Measurements from ENCODE around the gene AMN1. TPM values are rescaled to one million over a fixed set of nuclear protein-coding genes. Genes with fewer than 3 reads are reported as not detected.
"Not testable (repeated sequence)": the region's sequence is repeated elsewhere in the genome, so short reads cannot be mapped to it uniquely, and the experiment has no call there.

The AMN1 gene
- total RNA-seq, 1 experiment from 2014 or later = 15.8 TPM

GRCh38 chr12:31749024-31749704, 20.3 kb upstream of the AMN1 start:
- POLR2A ChIA-PET (ENCODE audit: low non-redundant PET) = interaction anchor here (0.7 kb wide), 1 partner anchor 15 kb away, joined by 5 read pairs; no protein-coding TSS in a partner anchor
- CTCF ChIA-PET = no interaction called here
- peaks cover 53% of the 10 kb centered on the region for H3K4me1 ChIP-seq (ENCODE audit: insufficient read depth, low read length, poor library complexity, severe bottlenecking)
- peak; percentile 88 for DNase-seq (ENCODE audit: low spot score)
- TF ChIP-seq CTCF (conservative IDR thresholded peaks at IDR 0.05; ENCODE audit: low read depth, low read length) = no peak
- TF ChIP-seq EZH2 (IDR thresholded peaks at IDR 0.05; ENCODE audit: borderline replicate concordance, low read depth, low read length, poor library complexity, severe bottlenecking) = no peak
- H3K4me3 ChIP-seq (ENCODE audit: low read depth, low read length, poor library complexity, severe bottlenecking) = no peak overlapping the region
- BruUV-seq (replicated peaks) = no TSS peak
- peak overlapping the region; percentile 82 for H3K27ac ChIP-seq (ENCODE audit: low read depth, low read length, poor library complexity, severe bottlenecking)
- no peaks in the 10 kb centered on the region for H3K36me3 ChIP-seq (ENCODE audit: insufficient read depth, low read length, poor library complexity, severe bottlenecking)
- intact Hi-C loops (cut with micrococcal nuclease; ENCODE audit: unreplicated experiment) = loop anchor here (5.0 kb wide), 1 partner anchor 67 kb away; no protein-coding TSS in a partner anchor
- H3K27me3 ChIP-seq (replicated peaks; ENCODE audit: insufficient read depth, low read depth, low read length, poor library complexity) = no peaks in the 10 kb centered on the region
- peaks cover 5% of the 10 kb centered on the region for H3K9me3 ChIP-seq (ENCODE audit: low read depth, low read length, poor library complexity, severe bottlenecking)

- no peak for DNase-seq (ENCODE audit: low spot score)
- Histone ChIP-seq H3K4me3 (ENCODE audit: low read depth, low read length, poor library complexity, severe bottlenecking) (no peak overlapping the region), H3K9me3 (ENCODE audit: low read depth, low read length, poor library complexity, severe bottlenecking) (peaks cover 5% of the 10 kb centered on the region), H3K27ac (ENCODE audit: low read depth, low read length, poor library complexity, severe bottlenecking) (peak overlapping the region; percentile 83), H3K27me3 (replicated peaks; ENCODE audit: insufficient read depth, low read depth, low read length, poor library complexity) (no peaks in the 10 kb centered on the region), H3K36me3 (ENCODE audit: insufficient read depth, low read length, poor library complexity, severe bottlenecking) (no peaks in the 10 kb centered on the region), H3K4me1 (ENCODE audit: insufficient read depth, low read length, poor library complexity, severe bottlenecking) (peaks cover 33% of the 10 kb centered on the region)
- CTCF ChIA-PET = no interaction called here
- POLR2A ChIA-PET (ENCODE audit: low non-redundant PET) = interaction anchor here (0.7 kb wide), 1 partner anchor 127 kb away, joined by 4 read pairs; no protein-coding TSS in a partner anchor
- intact Hi-C loops (cut with micrococcal nuclease; ENCODE audit: unreplicated experiment) = loop anchor here (5.0 kb wide), 1 partner anchor 63 kb away; no protein-coding TSS in a partner anchor
- TF ChIP-seq EZH2 (IDR thresholded peaks at IDR 0.05; ENCODE audit: borderline replicate concordance, low read depth, low read length, poor library complexity, severe bottlenecking) (no peak), CTCF (conservative IDR thresholded peaks at IDR 0.05; ENCODE audit: low read depth, low read length) (no peak)
- no TSS peak for BruUV-seq (replicated peaks)
These were observed 16.4 kb upstream of the AMN1 start for GRCh38 chr12:31745242-31745641.

GRCh38 chr12:31744363-31744762, 15.5 kb upstream of the AMN1 start:
- BruUV-seq (replicated peaks); POLR2A ChIA-PET (ENCODE audit: low non-redundant PET); H3K27ac ChIP-seq (ENCODE audit: low read depth, low read length, poor library complexity, severe bottlenecking); CTCF ChIA-PET; H3K36me3 ChIP-seq (ENCODE audit: insufficient read depth, low read length, poor library complexity, severe bottlenecking); H3K4me3 ChIP-seq (ENCODE audit: low read depth, low read length, poor library complexity, severe bottlenecking); DNase-seq (ENCODE audit: low spot score); H3K27me3 ChIP-seq (replicated peaks; ENCODE audit: insufficient read depth, low read depth, low read length, poor library complexity); H3K9me3 ChIP-seq (ENCODE audit: low read depth, low read length, poor library complexity, severe bottlenecking); intact Hi-C loops (cut with micrococcal nuclease; ENCODE audit: unreplicated experiment): not testable (repeated sequence)
- H3K4me1 ChIP-seq (ENCODE audit: insufficient read depth, low read length, poor library complexity, severe bottlenecking) = peaks cover 29% of the 10 kb centered on the region

GRCh38 chr12:31742891-31743290, 14.1 kb upstream of the AMN1 start:
- POLR2A ChIA-PET (ENCODE audit: low non-redundant PET) = no interaction called here
- H3K4me1 ChIP-seq (ENCODE audit: insufficient read depth, low read length, poor library complexity, severe bottlenecking) = peaks cover 29% of the 10 kb centered on the region

More at GRCh38 chr12:31742891-31743290, 14.1 kb upstream of the AMN1 start:
- Histone ChIP-seq H3K9me3 (ENCODE audit: low read depth, low read length, poor library complexity, severe bottlenecking) (no peaks in the 10 kb centered on the region), H3K36me3 (ENCODE audit: insufficient read depth, low read length, poor library complexity, severe bottlenecking) (no peaks in the 10 kb centered on the region), H3K4me3 (ENCODE audit: low read depth, low read length, poor library complexity, severe bottlenecking) (no peak overlapping the region), H3K27me3 (replicated peaks; ENCODE audit: insufficient read depth, low read depth, low read length, poor library complexity) (no peaks in the 10 kb centered on the region), H3K27ac (ENCODE audit: low read depth, low read length, poor library complexity, severe bottlenecking) (no peak overlapping the region)
- CTCF ChIA-PET = no interaction called here
- TF ChIP-seq CTCF (conservative IDR thresholded peaks at IDR 0.05; ENCODE audit: low read depth, low read length) (no peak), EZH2 (IDR thresholded peaks at IDR 0.05; ENCODE audit: borderline replicate concordance, low read depth, low read length, poor library complexity, severe bottlenecking) (no peak)
- BruUV-seq (replicated peaks) = no TSS peak
- no peak for DNase-seq (ENCODE audit: low spot score)
- intact Hi-C loops (cut with micrococcal nuclease; ENCODE audit: unreplicated experiment) = no loop called here

All from A673 (cell line).